SU-DHL-6 (cell line): ENCODE measurements around the gene CTSS.

ENCODE experiments used
- EZH2phosphoT487 ChIP-seq: fragments of 200-600 bp; sonication (generic), shearing (Covaris generic); conservative IDR thresholded peaks from 2 replicates; pipeline ENCODE4 v1.6.1; 2018; ENCODE audit warnings: mild to moderate bottlenecking, antibody characterized with exemption, low read length, moderate library complexity, mixed read lengths
- TF ChIP-seq, protein P1 (sequence below): fragments of 200-600 bp; sonication (generic); IDR thresholded peaks from one replicate; pipeline ENCODE4 v1.5.1; 2017; ENCODE audit warnings: antibody characterized with exemption, mild to moderate bottlenecking, low read length, moderate library complexity; ENCODE audit not compliant: insufficient read depth, poor library complexity, severe bottlenecking

DNA sequence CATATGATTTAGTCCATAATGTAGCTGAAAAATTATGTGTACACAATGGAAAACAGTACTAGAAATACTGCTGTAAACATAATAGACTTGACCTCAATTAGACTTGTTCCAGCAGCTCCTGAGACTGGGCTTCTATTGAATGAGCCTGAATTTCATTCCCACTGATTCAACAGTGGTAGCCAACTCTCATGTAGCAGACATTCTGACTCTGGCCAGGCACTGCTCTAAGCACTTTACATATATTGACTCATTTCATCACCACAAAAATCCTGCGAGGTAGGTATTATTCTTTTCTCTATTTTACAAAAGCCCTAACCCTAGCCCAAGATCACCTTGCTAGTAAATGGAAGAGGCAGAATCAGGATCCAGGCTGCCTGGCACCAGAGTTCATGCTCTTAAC, 12.8 kb upstream of the CTSS start:
- TF ChIP-seq, protein P1, sequence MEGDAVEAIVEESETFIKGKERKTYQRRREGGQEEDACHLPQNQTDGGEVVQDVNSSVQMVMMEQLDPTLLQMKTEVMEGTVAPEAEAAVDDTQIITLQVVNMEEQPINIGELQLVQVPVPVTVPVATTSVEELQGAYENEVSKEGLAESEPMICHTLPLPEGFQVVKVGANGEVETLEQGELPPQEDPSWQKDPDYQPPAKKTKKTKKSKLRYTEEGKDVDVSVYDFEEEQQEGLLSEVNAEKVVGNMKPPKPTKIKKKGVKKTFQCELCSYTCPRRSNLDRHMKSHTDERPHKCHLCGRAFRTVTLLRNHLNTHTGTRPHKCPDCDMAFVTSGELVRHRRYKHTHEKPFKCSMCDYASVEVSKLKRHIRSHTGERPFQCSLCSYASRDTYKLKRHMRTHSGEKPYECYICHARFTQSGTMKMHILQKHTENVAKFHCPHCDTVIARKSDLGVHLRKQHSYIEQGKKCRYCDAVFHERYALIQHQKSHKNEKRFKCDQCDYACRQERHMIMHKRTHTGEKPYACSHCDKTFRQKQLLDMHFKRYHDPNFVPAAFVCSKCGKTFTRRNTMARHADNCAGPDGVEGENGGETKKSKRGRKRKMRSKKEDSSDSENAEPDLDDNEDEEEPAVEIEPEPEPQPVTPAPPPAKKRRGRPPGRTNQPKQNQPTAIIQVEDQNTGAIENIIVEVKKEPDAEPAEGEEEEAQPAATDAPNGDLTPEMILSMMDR, result no peak
- no peak for TF ChIP-seq EZH2phosphoT487
